Head of caudate nucleus (tissue), 42 donors: ENCODE results near the gene TOM1L2.

Experiments used
- DNase-seq, 42 donors: peaks; one replicate each; pipeline versions ENCODE4 v3.0.0 to v3.0.0-alpha.2; 2020 to 2021; ENCODE audit warnings: mixed read lengths in 7 of 42
- intact Hi-C: fragments of 100-400 bp; cut with DNase I; formaldehyde crosslinking; loops from one replicate; pipeline ENCODE4 v1.15.0; 2022

Gene TOM1L2

DNA sequence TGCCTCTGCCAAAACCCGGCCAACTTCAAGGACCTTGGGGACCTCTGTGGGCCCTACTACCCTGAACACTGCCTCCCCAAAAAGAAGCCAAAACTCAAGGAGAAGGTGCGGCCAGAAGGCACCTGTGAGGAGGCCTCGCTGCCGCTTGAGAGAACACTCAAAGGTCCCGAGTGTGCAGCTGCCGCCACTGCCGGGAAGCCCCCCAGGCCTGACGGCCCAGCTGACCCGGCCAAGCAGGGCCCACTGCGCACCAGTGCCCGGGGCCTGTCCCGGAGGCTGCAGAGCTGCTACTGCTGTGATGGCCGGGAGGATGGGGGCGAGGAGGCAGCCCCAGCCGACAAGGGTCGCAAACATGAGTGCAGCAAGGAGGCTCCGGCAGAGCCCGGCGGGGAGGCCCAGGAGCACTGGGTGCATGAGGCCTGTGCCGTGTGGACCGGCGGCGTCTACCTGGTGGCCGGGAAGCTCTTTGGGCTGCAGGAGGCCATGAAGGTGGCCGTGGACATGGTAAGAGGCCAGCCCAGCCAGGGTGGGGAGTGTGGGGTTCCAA, 174.1 kb downstream of the TOM1L2 start:
- no peak for DNase-seq
- intact Hi-C loops: no loop called here

DNA sequence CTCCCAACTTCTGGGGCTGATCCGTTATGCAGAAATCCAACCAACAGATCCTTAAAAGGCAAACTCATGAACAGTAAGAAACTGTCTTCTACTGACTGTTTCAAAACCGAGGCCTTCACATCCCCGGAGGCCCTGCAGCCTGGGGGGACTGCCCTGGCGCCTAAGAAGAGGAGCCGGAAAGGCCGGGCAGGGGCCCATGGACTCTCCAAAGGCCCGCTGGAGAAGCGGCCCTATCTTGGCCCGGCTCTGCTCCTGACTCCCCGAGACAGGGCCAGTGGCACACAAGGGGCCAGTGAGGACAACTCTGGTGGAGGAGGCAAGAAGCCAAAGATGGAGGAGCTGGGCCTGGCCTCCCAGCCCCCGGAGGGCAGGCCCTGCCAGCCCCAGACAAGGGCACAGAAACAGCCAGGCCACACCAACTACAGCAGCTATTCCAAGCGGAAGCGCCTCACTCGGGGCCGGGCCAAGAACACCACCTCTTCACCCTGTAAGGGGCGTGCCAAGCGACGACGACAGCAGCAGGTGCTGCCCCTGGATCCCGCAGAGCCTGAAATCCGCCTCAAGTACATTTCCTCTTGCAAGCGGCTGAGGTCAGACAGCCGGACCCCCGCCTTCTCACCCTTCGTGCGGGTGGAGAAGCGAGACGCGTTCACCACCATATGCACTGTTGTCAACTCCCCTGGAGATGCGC, 174.9 kb downstream of the TOM1L2 start:
- intact Hi-C loops: no loop called here

DNA sequence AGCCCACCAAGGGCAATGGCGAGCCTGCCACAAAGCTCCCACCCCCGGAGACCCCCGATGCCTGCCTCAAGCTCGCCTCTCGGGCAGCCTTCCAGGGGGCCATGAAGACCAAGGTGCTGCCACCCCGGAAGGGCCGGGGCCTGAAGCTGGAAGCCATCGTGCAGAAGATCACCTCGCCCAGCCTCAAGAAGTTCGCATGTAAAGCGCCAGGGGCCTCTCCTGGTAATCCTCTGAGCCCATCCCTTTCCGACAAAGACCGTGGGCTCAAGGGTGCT, 175.5 kb downstream of the TOM1L2 start:
- intact Hi-C loops: no loop called here
- no peak for DNase-seq

More for the DNA sequence above, 174.9 kb downstream of the TOM1L2 start:
- no peak for DNase-seq

DNA sequence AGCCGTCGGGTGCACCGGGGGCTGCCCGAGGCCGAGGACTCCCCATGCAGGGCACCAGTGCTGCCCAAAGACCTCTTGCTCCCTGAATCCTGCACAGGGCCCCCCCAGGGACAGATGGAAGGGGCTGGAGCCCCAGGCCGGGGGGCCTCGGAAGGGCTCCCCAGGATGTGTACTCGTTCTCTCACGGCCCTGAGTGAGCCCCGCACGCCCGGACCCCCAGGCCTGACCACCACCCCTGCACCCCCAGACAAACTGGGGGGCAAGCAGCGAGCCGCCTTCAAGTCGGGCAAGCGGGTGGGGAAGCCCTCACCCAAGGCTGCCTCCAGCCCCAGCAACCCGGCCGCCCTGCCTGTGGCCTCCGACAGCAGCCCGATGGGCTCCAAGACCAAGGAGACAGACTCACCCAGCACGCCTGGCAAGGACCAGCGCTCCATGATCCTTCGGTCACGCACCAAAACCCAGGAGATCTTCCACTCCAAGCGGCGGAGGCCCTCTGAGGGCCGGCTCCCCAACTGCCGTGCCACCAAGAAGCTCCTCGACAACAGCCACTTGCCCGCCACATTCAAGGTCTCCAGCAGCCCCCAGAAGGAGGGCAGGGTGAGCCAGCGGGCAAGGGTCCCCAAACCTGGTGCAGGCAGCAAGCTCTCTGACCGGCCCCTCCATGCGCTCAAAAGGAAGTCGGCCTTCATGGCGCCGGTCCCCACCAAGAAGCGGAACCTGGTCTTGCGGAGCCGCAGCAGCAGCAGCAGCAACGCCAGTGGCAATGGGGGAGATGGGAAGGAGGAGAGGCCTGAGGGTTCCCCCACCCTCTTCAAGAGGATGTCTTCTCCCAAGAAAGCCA, 176.0 kb downstream of the TOM1L2 start:
- intact Hi-C loops: no loop called here

DNA sequence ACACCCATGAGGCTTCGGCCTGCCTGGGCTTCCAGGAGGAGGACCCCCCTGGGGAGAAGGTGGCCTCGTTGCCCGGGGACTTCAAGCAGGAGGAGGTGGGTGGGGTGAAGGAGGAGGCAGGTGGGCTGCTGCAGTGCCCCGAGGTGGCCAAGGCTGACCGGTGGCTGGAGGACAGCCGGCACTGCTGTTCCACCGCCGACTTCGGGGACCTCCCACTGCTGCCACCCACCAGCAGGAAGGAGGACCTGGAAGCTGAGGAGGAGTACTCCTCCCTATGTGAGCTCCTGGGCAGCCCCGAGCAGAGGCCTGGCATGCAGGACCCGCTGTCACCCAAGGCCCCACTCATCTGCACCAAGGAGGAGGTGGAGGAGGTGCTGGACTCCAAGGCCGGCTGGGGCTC, 176.9 kb downstream of the TOM1L2 start:
- intact Hi-C loops: no loop called here
- no peak for DNase-seq

More for the DNA sequence above, 176.0 kb downstream of the TOM1L2 start:
- DNase-seq: no peak

DNA sequence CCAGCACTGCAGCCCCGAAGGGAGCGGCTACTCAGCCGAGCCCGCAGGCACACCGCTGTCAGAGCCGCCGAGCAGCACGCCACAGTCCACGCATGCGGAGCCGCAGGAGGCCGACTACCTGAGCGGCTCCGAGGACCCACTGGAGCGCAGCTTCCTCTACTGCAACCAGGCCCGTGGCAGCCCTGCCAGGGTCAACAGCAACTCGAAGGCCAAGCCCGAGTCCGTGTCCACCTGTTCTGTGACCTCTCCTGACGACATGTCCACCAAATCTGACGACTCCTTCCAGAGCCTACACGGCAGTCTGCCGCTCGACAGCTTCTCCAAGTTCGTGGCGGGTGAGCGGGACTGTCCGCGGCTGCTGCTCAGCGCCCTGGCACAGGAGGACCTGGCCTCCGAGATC, 177.8 kb downstream of the TOM1L2 start:
- intact Hi-C loops: no loop called here

More for the DNA sequence above, 177.8 kb downstream of the TOM1L2 start:
- peak in 1 of 42 donors; percentile 2 for DNase-seq
